NCI-H2196 treated with DMSO at 0.1 percent for 48 hours (cell line): ENCODE measurements around the gene ARHGAP11A.

Source experiments
- DNase-seq: peaks from one replicate; lab custom pipeline; 2025; ENCODE audit not compliant: unreplicated experiment; lab: John Stamatoyannopoulos, UW

The ARHGAP11A gene

GRCh38 chr15:32656496-32656895, 41.2 kb downstream of the ARHGAP11A start:
- no peak for DNase-seq

- DNase-seq = peak; percentile 13
Measured at GRCh38 chr15:32657198-32657883, 42.0 kb downstream of the ARHGAP11A start.

GRCh38 chr15:32657941-32658340, 42.6 kb downstream of the ARHGAP11A start:
- no peak for DNase-seq

GRCh38 chr15:32659340-32660155, 44.2 kb downstream of the ARHGAP11A start:
- DNase-seq = peak; percentile 4

- no peak for DNase-seq
Measured at GRCh38 chr15:32663671-32664070, 48.4 kb downstream of the ARHGAP11A start.

GRCh38 chr15:32664796-32665195, 49.5 kb downstream of the ARHGAP11A start:
- no peak for DNase-seq

GRCh38 chr15:32667321-32667720, 52.0 kb downstream of the ARHGAP11A start:
- no peak for DNase-seq

- no peak for DNase-seq
Measured at GRCh38 chr15:32668942-32669341, 53.6 kb downstream of the ARHGAP11A start.

GRCh38 chr15:32669896-32670611, 54.8 kb downstream of the ARHGAP11A start:
- no peak for DNase-seq

- DNase-seq = no peak
Measured at GRCh38 chr15:32670623-32671022, 55.3 kb downstream of the ARHGAP11A start.

GRCh38 chr15:32671339-32672325, 56.3 kb downstream of the ARHGAP11A start:
- DNase-seq = no peak

- DNase-seq = no peak
Measured at GRCh38 chr15:32674681-32675080, 59.4 kb downstream of the ARHGAP11A start.

- DNase-seq = no peak
Measured at GRCh38 chr15:32675466-32675865, 60.2 kb downstream of the ARHGAP11A start.

- DNase-seq = no peak
Measured at GRCh38 chr15:32676169-32676568, 60.9 kb downstream of the ARHGAP11A start.

- DNase-seq = peak; percentile 81
Measured at GRCh38 chr15:32677238-32677750, 62.0 kb downstream of the ARHGAP11A start.

GRCh38 chr15:32679298-32679690, 64.0 kb downstream of the ARHGAP11A start:
- DNase-seq = no peak

GRCh38 chr15:32682569-32682968, 67.3 kb downstream of the ARHGAP11A start:
- DNase-seq = no peak

GRCh38 chr15:32682977-32683630, 67.8 kb downstream of the ARHGAP11A start:
- no peak for DNase-seq

GRCh38 chr15:32683906-32684584, 68.7 kb downstream of the ARHGAP11A start:
- DNase-seq = no peak
